ENCODE measurements around the gene SAMSN1. TPM values are rescaled to one million over a fixed set of nuclear protein-coding genes. Genes with fewer than 3 reads are reported as not detected.

Gene SAMSN1
- total and polyA plus RNA-seq, 9 of the 15 experiments (the other 6 are each of a cell fraction or from before 2014, with no cell fraction given) = 101 to 223 (median 159) TPM

GRCh38 chr21:14469641-14470040, 76.5 kb downstream of the SAMSN1 start (continued):
- no peak for TF ChIP-seq MTA1 (IDR thresholded peaks at IDR 0.05; ENCODE audit: borderline replicate concordance)
- TF ChIP-seq MAFF (IDR thresholded peaks at IDR 0.05; ENCODE audit: low read length) = no peak
- TF ChIP-seq EZH2 (IDR thresholded peaks at IDR 0.05; ENCODE audit: borderline replicate concordance, low read depth, low read length) = no peak
- no peak for TF ChIP-seq ZNF655 (CRISPR knock-in tag; IDR thresholded peaks at IDR 0.05)

GRCh38 chr21:14466715-14467114, 79.4 kb downstream of the SAMSN1 start:
- Histone ChIP-seq H3K36me3 (ENCODE audit: control insufficient read depth, insufficient read depth, low read length) (no peaks in the 10 kb centered on the region; the same call in 2 of the 3 replicates), H3K9ac (ENCODE audit: insufficient read depth in 1 of 2, low read depth in 2 of 2, low read length in 2 of 2) (no peak overlapping the region), H3K79me2 (ENCODE audit: control insufficient read depth, insufficient read depth, low read length) (no peaks in the 10 kb centered on the region), H3K4me2 (ENCODE audit: insufficient read depth, low read length) (no peak overlapping the region), H3K27me3 (ENCODE audit: control insufficient read depth in 2 of 2, insufficient read depth in 2 of 2, low read length in 2 of 2) (no peaks in the 10 kb centered on the region), H3K9me1 (ENCODE audit: control insufficient read depth, insufficient read depth, low read length) (no peaks in the 10 kb centered on the region), H3K9me3 (replicated peaks; ENCODE audit: control insufficient read depth, insufficient read depth, low read depth, low read length) (no peaks in the 10 kb centered on the region), H2AFZ (ENCODE audit: low read depth, low read length) (no peak overlapping the region), H3K4me3 (no peak overlapping the region), H3K27ac (ENCODE audit: extremely low read depth, low read depth, low read length) (no peak overlapping the region), H4K20me1 (replicated peaks; ENCODE audit: control insufficient read depth, insufficient read depth, low read length) (no peaks in the 10 kb centered on the region), H3K4me1 (replicated peaks in 1 of 2; ENCODE audit: control insufficient read depth in 2 of 2, insufficient read depth in 2 of 2, low read length in 2 of 2) (no peaks in the 10 kb centered on the region; a peak in 1 of 5 replicates)
- DNase-seq (ENCODE audit: extremely low read depth in 1 of 4, low spot score in 3 of 4) = no peak
- 0% methylated on average over 1 of the region's 1 CpG for WGBS (ENCODE audit: insufficient coverage, low coverage, missing lambda C conversion rate)
- peak; percentile 15 for FAIRE-seq
- ATAC-seq = peak; percentile 50; the same call in 1 of the 3 replicates
- ChIA-PET CTCF (ENCODE audit: low intra/inter-chr PET ratio) (no interaction called here), POLR2A (no interaction called here)
- no TSS peak for BruUV-seq (replicated peaks)
- intact Hi-C loops (cut with micrococcal nuclease) (no loop called here), in situ Hi-C loops (cut with MboI) (no loop called here)
- TF ChIP-seq MEIS2 (IDR thresholded peaks at IDR 0.05; ENCODE audit: partially characterized antibody) (peak; percentile 64), MLX (CRISPR knock-in tag; conservative IDR thresholded peaks at IDR 0.05) (no peak), PTTG1 (tag; IDR thresholded peaks at IDR 0.05; ENCODE audit: low read depth) (no peak), ZNF121 (CRISPR knock-in tag; conservative IDR thresholded peaks at IDR 0.05) (no peak), GTF2F1 (IDR thresholded peaks at IDR 0.05; ENCODE audit: low read depth, low read length) (no peak), EHMT2 (IDR thresholded peaks at IDR 0.05) (no peak), RBBP5 (IDR thresholded peaks at IDR 0.05; ENCODE audit: borderline replicate concordance, insufficient read depth, low read length, poor library complexity, severe bottlenecking) (no peak), FOSL1 (tag; conservative IDR thresholded peaks at IDR 0.05) (peak; percentile 45; the same call in 1 of the 2 replicates), CLOCK (CRISPR knock-in tag; IDR thresholded peaks at IDR 0.05; ENCODE audit: borderline replicate concordance) (no peak), HDAC8 (tag; IDR thresholded peaks at IDR 0.05) (no peak), ZNF263 (CRISPR knock-in tag; IDR thresholded peaks at IDR 0.05; ENCODE audit: borderline replicate concordance) (no peak), FOXJ2 (tag; IDR thresholded peaks at IDR 0.05) (no peak), PRPF4 (IDR thresholded peaks at IDR 0.05; ENCODE audit: insufficient read depth, low read depth, low read length, poor library complexity, severe bottlenecking) (no peak)

Data from K562 (cell line).